ENCODE measurements around the gene THSD1.
"Not testable (repeated sequence)": the region's sequence is repeated elsewhere in the genome, so short reads cannot be mapped to it uniquely, and the experiment has no call there.

Gene THSD1

DNA sequence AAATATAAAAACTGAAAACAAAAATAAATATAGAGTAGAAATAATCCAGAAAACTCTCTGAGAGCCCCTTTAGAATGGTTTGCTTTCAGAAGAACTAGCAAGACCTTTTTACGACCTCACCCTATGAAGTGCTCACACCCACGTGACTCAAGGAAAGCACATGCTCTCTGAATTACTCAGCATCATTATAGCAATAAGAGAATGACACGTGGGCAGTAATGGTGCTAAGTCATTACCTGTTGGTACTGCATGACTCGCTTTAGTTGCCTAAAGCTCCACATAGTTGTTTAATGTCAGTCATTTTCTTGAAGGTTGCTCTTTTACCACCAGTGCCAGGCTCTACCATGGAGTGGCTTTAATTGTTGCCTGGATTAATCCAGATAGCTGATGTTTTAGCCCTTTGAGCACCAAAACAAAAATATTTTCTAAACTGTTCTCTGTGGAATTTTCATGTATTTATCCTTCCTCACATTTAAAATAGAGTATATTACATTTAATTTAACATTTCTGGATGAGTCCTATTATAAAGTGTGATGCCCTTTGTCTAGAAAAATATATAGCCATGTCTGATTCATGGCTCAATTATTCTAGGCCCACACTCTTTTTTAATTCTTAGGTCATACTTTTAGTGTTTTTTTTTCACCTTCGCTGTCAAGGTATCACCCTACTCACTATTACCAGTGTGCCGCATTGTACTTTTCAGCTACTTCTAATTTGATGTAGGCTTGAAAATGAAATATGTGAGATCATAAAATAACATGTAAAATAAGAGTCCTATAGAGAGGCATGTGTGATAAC, 56.8 kb downstream of the THSD1 start:
- DNase-seq = peak; percentile 0

DNA sequence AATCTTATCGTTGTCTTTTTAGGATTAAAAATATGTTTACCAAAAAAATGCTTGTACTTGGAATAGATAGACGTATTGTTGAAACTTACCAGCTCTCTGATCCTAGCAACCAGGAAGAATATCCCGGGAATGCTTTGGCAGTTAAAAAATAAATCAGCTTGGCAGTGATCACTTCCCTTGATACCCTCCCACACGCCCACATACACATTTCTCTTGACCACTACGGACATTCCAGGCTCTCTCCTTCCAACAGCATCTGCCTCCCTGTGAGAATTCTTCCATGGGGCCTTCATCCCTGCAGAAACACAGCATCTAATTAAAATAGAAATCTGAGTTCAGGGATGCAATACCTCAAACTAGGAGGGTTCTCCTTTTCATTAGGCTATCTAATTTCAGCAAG, 57.9 kb downstream of the THSD1 start:
- no peak for DNase-seq

DNA sequence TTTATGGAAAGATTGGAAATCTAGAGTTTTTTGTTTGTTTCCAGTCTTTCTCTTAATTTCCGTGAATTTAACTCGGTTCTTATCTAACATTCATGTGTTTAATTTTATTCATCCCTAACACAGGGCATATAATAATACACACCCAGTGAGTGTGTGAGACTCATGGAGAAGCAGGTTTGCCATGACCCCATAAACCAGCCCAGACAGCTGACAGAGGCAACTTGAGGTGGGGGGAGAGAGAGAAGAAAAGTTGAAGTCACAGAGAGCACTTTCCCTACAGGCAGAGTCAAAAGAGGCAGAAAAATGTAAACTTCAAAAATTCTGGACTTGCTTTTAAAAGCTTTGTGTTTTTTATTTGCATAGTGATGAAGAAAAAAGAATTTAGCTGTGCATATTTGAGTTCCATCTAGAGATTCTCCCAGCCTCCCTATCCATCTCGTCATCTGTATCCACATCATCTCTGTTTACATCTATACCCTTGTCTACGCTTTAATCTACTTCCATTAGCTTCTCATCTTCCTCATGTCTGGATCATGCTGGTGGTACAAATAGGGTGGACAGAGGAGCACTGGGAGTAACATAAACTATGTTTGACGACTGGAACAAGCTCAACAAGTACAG, 60.2 kb downstream of the THSD1 start:
- no peak for DNase-seq

DNA sequence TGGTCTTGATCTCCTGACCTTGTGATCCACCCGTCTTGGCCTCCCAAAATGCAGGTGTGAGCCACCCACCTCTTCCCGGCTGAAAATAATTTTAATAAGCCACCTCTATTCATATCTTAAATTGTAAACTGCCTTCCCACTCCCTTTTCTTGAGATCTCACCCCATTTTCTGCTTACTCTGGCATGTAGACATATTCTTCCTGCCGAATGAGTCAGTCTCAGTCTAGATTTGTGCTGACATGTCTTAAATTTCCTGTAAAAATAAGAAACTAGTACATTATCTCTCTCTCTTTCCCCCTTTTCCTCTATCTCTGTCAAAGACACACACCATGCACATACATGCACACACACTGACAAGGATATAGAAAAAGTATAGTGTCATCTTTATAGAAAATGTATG, 60.9 kb downstream of the THSD1 start:
- no peak for DNase-seq

DNA sequence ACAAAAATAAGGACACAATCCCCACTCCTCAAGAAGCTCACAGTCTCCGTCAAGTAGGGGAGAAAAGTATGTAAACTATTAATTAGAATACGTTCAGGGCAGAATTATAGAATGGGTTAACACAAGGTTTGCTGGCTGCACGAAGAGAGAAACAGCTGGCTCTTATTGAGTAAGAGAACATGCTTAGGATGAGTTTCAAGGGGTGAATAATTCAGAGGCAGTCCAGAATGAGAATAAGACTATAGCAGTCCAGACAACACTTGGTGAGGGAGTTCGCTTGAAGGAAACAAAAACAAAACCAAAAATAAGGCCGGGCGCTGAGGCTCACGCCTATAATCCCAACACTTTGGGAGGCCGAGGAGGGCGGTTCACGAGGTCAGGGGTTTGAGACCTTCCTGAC, 61.9 kb downstream of the THSD1 start:
- DNase-seq = no peak

GRCh38 chr13:52342203-52342602, 63.8 kb downstream of the THSD1 start:
- DNase-seq = not testable (repeated sequence)

GRCh38 chr13:52337828-52338455, 68.0 kb downstream of the THSD1 start:
- DNase-seq = not testable (repeated sequence)

DNA sequence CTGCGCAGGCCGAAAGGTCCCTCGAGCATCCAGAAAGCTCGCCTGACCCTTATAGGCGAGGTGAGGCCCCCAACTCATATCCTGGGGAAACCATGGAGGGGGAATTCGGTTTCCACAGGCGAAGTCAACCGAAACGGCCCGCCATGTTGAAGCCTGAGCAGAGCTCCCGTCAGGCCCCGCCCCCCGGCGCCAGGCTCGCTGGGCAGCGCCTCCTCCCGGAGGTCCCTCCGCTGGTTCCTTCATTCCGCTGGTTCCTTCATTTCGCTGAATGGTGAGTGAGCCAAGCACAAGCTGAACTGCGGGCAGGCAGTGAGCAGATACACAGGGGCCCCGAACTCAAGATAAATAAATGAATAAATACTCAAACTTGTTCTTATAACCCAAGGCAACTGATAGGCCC, 71.9 kb downstream of the THSD1 start:
- not testable (repeated sequence) for DNase-seq

DNA sequence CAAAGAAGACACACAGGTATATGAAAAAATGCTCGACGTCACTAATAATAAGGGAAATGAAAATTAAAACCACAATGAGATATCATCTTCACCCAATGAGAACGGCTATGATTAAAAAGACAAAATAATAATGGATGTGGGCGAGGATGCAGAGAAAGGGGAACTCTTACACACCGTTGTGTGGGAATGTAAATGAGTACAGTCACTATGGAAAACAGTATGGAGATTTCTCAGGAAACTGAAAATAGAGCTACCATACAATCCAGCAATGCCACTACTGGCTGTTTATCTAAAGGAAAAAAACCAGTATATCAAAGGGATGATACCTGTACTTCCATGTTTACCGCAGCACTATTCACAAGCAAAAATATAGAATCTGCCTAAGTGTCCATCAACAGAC, 74.1 kb downstream of the THSD1 start:
- DNase-seq = not testable (repeated sequence)

All from NCI-H1436 (cell line).